TTC549 (cell line): ENCODE results near the gene ABLIM2.

Experiments used
- FAIRE-seq: peaks from 2 replicates; lab custom pipeline; 2012; peaks lifted over from hg19 to GRCh38; lab: Jason Lieb, UNC

The ABLIM2 gene

GRCh38 chr4:8024073-8024786 is 134.4 kb downstream of the ABLIM2 start:
- FAIRE-seq = no peak

- no peak for FAIRE-seq
Observed at GRCh38 chr4:8023696-8024033, 134.9 kb downstream of the ABLIM2 start.

- FAIRE-seq = no peak
Observed at GRCh38 chr4:8022767-8023695, 135.6 kb downstream of the ABLIM2 start.

- no peak for FAIRE-seq
Observed at GRCh38 chr4:8021796-8022195, 136.8 kb downstream of the ABLIM2 start.

- no peak for FAIRE-seq
Observed at GRCh38 chr4:8019396-8020365, 138.9 kb downstream of the ABLIM2 start.

GRCh38 chr4:8016527-8016926 is 142.1 kb downstream of the ABLIM2 start:
- FAIRE-seq = no peak

- no peak for FAIRE-seq
Observed at GRCh38 chr4:8015512-8015911, 143.1 kb downstream of the ABLIM2 start.

- FAIRE-seq = no peak
Observed at GRCh38 chr4:8013976-8014726, 144.5 kb downstream of the ABLIM2 start.

GRCh38 chr4:8012517-8012916 is 146.1 kb downstream of the ABLIM2 start:
- FAIRE-seq = no peak

GRCh38 chr4:8010618-8011017 is 148.0 kb downstream of the ABLIM2 start:
- no peak for FAIRE-seq

GRCh38 chr4:8009710-8010511 is 148.7 kb downstream of the ABLIM2 start:
- FAIRE-seq = no peak

- FAIRE-seq = no peak
Observed at GRCh38 chr4:8009097-8009496, 149.5 kb downstream of the ABLIM2 start.

GRCh38 chr4:8008391-8008790 is 150.2 kb downstream of the ABLIM2 start:
- no peak for FAIRE-seq

- FAIRE-seq = no peak
Observed at GRCh38 chr4:8007581-8007980, 151.0 kb downstream of the ABLIM2 start.

- FAIRE-seq = no peak
Observed at GRCh38 chr4:8006471-8006870, 152.1 kb downstream of the ABLIM2 start.

GRCh38 chr4:8005814-8006215 is 152.8 kb downstream of the ABLIM2 start:
- no peak for FAIRE-seq

- no peak for FAIRE-seq
Observed at GRCh38 chr4:8005033-8005808, 153.4 kb downstream of the ABLIM2 start.

- no peak for FAIRE-seq
Observed at GRCh38 chr4:8004066-8004465, 154.5 kb downstream of the ABLIM2 start.

GRCh38 chr4:8002525-8003309 is 155.9 kb downstream of the ABLIM2 start:
- no peak for FAIRE-seq
